SK-N-SH (cell line): ENCODE results near the gene NOTCH4.

Source experiments
- CTCF ChIP-seq: fragments of 200-600 bp; sonication (generic); IDR thresholded peaks from 2 replicates; pipeline ENCODE4 v1.6.1; 2017; ENCODE audit warnings: antibody characterized with exemption, mild to moderate bottlenecking, moderate library complexity
- ELF1 ChIP-seq: IDR thresholded peaks from 2 replicates; pipeline ENCODE4 v1.4.0; 2012
- EP300 ChIP-seq, 2 experiments: IDR thresholded peaks; 2 replicates each; pipeline versions ENCODE4 v1.4.0 to v1.6.1; 2012; ENCODE audit warnings: borderline replicate concordance in 1 of 2, low read depth in 1 of 2, low read length in 1 of 2
- EZH2phosphoT487 ChIP-seq: fragments of 200-600 bp; sonication (generic); IDR thresholded peaks from 2 replicates; pipeline ENCODE4 v1.6.1; 2017; ENCODE audit warnings: low read depth, mixed run types, mild to moderate bottlenecking, antibody characterized with exemption, moderate library complexity, borderline replicate concordance
- POLR2AphosphoS5 ChIP-seq: IDR thresholded peaks from 2 replicates; pipeline ENCODE4 v1.6.1; 2012; ENCODE audit warnings: low read depth, low read length
- RAD21 ChIP-seq: IDR thresholded peaks from 2 replicates; pipeline ENCODE4 v1.6.1; 2012; ENCODE audit warnings: mild to moderate bottlenecking, low read length
- REST ChIP-seq: IDR thresholded peaks from 2 replicates; pipeline ENCODE4 v1.6.1; 2012; ENCODE audit warnings: mild to moderate bottlenecking, low read depth, low read length, moderate library complexity

GRCh38 chr6:32184084-32184640 is 39.7 kb downstream of the NOTCH4 start, which contains the start of gene AGER:
- TF ChIP-seq POLR2AphosphoS5 (no peak), CTCF (no peak), EP300 (IDR thresholded peaks at IDR 0.05; ENCODE audit: borderline replicate concordance in 1 of 2, low read depth in 1 of 2, low read length in 1 of 2) (no peak), RAD21 (no peak), ELF1 (no peak), EZH2phosphoT487 (no peak), REST (no peak)
